Astrocyte of the hippocampus (primary cell): ENCODE data around the gene FGFBP1.

ENCODE experiments used
- DNase-seq: peaks from one replicate; pipeline ENCODE4 v3.0.0; 2011; ENCODE audit warnings: low read depth, low spot score

FGFBP1 gene

GRCh38 chr4:15938640-15939039 is at the start of gene FGFBP1:
Gene FGFBP1, minus strand, starts transcription at chr4:15938740. Its CDS starts 2,108 bp downstream, at chr4:15936632.
- DNase-seq = no peak

- DNase-seq = no peak
These were observed 49.7 kb upstream of the FGFBP1 start for GRCh38 chr4:15988222-15988621.

GRCh38 chr4:15986907-15987306 is 48.4 kb upstream of the FGFBP1 start:
- DNase-seq = no peak

- no peak for DNase-seq
These were observed 45.1 kb upstream of the FGFBP1 start for GRCh38 chr4:15983610-15984009.

- peak; percentile 68 for DNase-seq
These were observed 44.4 kb upstream of the FGFBP1 start for GRCh38 chr4:15982842-15983524.

GRCh38 chr4:15976456-15977447 is 38.2 kb upstream of the FGFBP1 start:
- DNase-seq = no peak

GRCh38 chr4:15971068-15971801 is 32.7 kb upstream of the FGFBP1 start:
- DNase-seq = no peak

GRCh38 chr4:15968551-15969300 is 30.2 kb upstream of the FGFBP1 start:
- DNase-seq = no peak

GRCh38 chr4:15965325-15965724 is 26.8 kb upstream of the FGFBP1 start:
- DNase-seq = no peak

GRCh38 chr4:15964159-15964558 is 25.6 kb upstream of the FGFBP1 start:
- DNase-seq = no peak

- DNase-seq = no peak
These were observed 25.0 kb upstream of the FGFBP1 start for GRCh38 chr4:15963576-15963975.

GRCh38 chr4:15963001-15963451 is 24.5 kb upstream of the FGFBP1 start, which contains the start of gene FGFBP2:
Gene FGFBP2, minus strand, starts transcription at chr4:15963175. Its CDS starts 46 bp downstream, at chr4:15963129.
- DNase-seq = peak; percentile 77

GRCh38 chr4:15961781-15962510 is 23.4 kb upstream of the FGFBP1 start:
- DNase-seq = no peak

GRCh38 chr4:15958562-15958961 is 20.0 kb upstream of the FGFBP1 start:
- no peak for DNase-seq

GRCh38 chr4:15956179-15956850 is 17.8 kb upstream of the FGFBP1 start:
- peak; percentile 80 for DNase-seq

- peak; percentile 31 for DNase-seq
These were observed 17.1 kb upstream of the FGFBP1 start for GRCh38 chr4:15955670-15956069.

GRCh38 chr4:15953625-15954024 is 15.1 kb upstream of the FGFBP1 start:
- DNase-seq = no peak

GRCh38 chr4:15951781-15952180 is 13.2 kb upstream of the FGFBP1 start:
- DNase-seq = no peak

GRCh38 chr4:15948826-15949225 is 10.3 kb upstream of the FGFBP1 start:
- no peak for DNase-seq

GRCh38 chr4:15947684-15948083 is 9.1 kb upstream of the FGFBP1 start:
- DNase-seq = no peak
